ENCODE measurements around the gene PIGZ. TPM values are rescaled to one million over a fixed set of nuclear protein-coding genes. Genes with fewer than 3 reads are reported as not detected.

The PIGZ gene
- total RNA-seq, 1 experiment from 2014 or later, result 1.4 TPM

DNA sequence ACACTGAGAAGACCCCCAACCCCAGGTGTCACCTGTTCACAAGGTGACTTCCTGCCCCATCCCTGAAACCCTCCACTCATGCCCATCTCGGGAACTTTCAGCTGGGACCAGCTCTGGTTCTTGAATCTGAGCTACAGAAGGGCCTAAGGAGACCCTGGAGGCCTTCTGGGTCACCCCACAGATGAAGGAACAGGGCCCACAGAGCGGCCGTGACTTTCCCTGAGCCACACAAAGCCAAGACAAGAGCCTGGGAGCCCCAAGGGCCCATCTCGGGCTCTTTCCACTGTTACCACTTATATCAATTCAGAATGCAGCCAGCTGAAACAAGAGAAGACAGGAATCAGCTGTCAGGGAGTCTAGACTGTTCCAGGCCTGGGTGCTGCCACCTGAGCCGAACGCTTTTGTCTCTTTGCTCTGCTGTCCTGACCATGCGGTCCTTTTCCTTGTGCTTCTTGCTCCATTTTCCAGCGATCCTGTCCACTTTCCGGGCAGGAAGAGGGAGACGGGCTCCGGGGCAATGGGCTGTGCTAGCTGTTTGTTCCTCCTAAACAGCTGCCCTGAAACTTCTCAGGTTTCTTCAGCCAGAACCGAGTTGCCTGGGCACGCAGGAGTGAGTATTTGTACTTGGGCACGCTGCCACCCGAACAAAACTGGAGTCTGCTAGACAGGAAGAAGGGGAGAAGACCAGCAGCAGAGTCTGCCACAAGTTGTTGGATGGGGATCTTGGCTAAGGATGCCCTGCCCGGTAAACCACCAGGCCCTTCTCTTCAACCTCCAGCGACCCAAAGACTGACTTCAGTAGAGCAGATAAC is 28.0 kb upstream of the PIGZ start:
- ChIA-PET RAD21 (ENCODE audit: low non-redundant PET in 1 of 2, low total read pairs in 2 of 2, uncharacterized antibody in 2 of 2, unreplicated experiment in 2 of 2) (no interaction called here), POLR2A (no interaction called here), CTCF (no interaction called here)
- no peaks in the 10 kb centered on the region for H4K20me1 ChIP-seq (ENCODE audit: insufficient read depth)
- H3K9me2 ChIP-seq (ENCODE audit: insufficient read depth), result no peaks in the 10 kb centered on the region
- DNase-seq (ENCODE audit: low read depth, low spot score) (no peak), ATAC-seq (no peak)
- no peak overlapping the region for H3K9ac ChIP-seq (ENCODE audit: low read length)
- BruUV-seq (replicated peaks), result no TSS peak
- H3K4me1 ChIP-seq (ENCODE audit: control insufficient read depth in 1 of 2, insufficient read depth in 2 of 2, low read length in 2 of 2), result peaks cover 0 to under 1% of the 10 kb centered on the region in 2 experiments; a peak in 1 of 4 replicates
- H3K4me3 ChIP-seq (replicated peaks in 1 of 2; ENCODE audit: low read depth in 1 of 2, low read length in 2 of 2), result no peak overlapping the region
- no peak overlapping the region for H3K4me2 ChIP-seq (ENCODE audit: low read length)
- intact Hi-C loops (cut with micrococcal nuclease), result no loop called here
- H3K9me3 ChIP-seq (ENCODE audit: control insufficient read depth in 1 of 2, insufficient read depth in 1 of 2, low read depth in 1 of 2, low read length in 2 of 2), result no peaks in the 10 kb centered on the region
- no peaks in the 10 kb centered on the region for H3K27me3 ChIP-seq (ENCODE audit: insufficient read depth, low read length)
- H3K36me3 ChIP-seq (ENCODE audit: control insufficient read depth in 1 of 2, insufficient read depth in 2 of 2, low read length in 2 of 2), result no peaks in the 10 kb centered on the region
- TF ChIP-seq SP1 (IDR thresholded peaks at IDR 0.05; ENCODE audit: low read depth), result no peak
- TF ChIP-seq TCF7L2 (IDR thresholded peaks at IDR 0.05; ENCODE audit: borderline replicate concordance, extremely low read depth, insufficient read depth, insufficient read length), result no peak
- no peak for TF ChIP-seq EZH2 (IDR thresholded peaks at IDR 0.05)
- TF ChIP-seq ZFX (IDR thresholded peaks at IDR 0.05), result no peak
- TF ChIP-seq, protein P1, sequence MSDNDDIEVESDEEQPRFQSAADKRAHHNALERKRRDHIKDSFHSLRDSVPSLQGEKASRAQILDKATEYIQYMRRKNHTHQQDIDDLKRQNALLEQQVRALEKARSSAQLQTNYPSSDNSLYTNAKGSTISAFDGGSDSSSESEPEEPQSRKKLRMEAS (IDR thresholded peaks at IDR 0.05), result no peak
- no peak for TF ChIP-seq YY1 (IDR thresholded peaks at IDR 0.05; ENCODE audit: extremely low read depth, insufficient replicate concordance, low read depth, low read length)
- TF ChIP-seq CBX3 (IDR thresholded peaks at IDR 0.05; ENCODE audit: low read depth), result no peak
- no peak for TF ChIP-seq JUND (IDR thresholded peaks at IDR 0.05)
- TF ChIP-seq ELF1 (IDR thresholded peaks at IDR 0.05; ENCODE audit: borderline replicate concordance, low read depth), result no peak
- no peak for TF ChIP-seq RAD21 (IDR thresholded peaks at IDR 0.05; ENCODE audit: low read depth)
- TF ChIP-seq, protein P2, sequence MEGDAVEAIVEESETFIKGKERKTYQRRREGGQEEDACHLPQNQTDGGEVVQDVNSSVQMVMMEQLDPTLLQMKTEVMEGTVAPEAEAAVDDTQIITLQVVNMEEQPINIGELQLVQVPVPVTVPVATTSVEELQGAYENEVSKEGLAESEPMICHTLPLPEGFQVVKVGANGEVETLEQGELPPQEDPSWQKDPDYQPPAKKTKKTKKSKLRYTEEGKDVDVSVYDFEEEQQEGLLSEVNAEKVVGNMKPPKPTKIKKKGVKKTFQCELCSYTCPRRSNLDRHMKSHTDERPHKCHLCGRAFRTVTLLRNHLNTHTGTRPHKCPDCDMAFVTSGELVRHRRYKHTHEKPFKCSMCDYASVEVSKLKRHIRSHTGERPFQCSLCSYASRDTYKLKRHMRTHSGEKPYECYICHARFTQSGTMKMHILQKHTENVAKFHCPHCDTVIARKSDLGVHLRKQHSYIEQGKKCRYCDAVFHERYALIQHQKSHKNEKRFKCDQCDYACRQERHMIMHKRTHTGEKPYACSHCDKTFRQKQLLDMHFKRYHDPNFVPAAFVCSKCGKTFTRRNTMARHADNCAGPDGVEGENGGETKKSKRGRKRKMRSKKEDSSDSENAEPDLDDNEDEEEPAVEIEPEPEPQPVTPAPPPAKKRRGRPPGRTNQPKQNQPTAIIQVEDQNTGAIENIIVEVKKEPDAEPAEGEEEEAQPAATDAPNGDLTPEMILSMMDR (IDR thresholded peaks at IDR 0.05 in 2 of 3, conservative IDR thresholded peaks at IDR 0.05 in 1 of 3; ENCODE audit: borderline replicate concordance in 1 of 3, insufficient read depth in 1 of 3, low read depth in 2 of 3, low read length in 2 of 3), result no peak
- TF ChIP-seq, protein P3, sequence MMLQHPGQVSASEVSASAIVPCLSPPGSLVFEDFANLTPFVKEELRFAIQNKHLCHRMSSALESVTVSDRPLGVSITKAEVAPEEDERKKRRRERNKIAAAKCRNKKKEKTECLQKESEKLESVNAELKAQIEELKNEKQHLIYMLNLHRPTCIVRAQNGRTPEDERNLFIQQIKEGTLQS (IDR thresholded peaks at IDR 0.05), result no peak
- TF ChIP-seq, protein P4, sequence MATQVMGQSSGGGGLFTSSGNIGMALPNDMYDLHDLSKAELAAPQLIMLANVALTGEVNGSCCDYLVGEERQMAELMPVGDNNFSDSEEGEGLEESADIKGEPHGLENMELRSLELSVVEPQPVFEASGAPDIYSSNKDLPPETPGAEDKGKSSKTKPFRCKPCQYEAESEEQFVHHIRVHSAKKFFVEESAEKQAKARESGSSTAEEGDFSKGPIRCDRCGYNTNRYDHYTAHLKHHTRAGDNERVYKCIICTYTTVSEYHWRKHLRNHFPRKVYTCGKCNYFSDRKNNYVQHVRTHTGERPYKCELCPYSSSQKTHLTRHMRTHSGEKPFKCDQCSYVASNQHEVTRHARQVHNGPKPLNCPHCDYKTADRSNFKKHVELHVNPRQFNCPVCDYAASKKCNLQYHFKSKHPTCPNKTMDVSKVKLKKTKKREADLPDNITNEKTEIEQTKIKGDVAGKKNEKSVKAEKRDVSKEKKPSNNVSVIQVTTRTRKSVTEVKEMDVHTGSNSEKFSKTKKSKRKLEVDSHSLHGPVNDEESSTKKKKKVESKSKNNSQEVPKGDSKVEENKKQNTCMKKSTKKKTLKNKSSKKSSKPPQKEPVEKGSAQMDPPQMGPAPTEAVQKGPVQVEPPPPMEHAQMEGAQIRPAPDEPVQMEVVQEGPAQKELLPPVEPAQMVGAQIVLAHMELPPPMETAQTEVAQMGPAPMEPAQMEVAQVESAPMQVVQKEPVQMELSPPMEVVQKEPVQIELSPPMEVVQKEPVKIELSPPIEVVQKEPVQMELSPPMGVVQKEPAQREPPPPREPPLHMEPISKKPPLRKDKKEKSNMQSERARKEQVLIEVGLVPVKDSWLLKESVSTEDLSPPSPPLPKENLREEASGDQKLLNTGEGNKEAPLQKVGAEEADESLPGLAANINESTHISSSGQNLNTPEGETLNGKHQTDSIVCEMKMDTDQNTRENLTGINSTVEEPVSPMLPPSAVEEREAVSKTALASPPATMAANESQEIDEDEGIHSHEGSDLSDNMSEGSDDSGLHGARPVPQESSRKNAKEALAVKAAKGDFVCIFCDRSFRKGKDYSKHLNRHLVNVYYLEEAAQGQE (IDR thresholded peaks at IDR 0.05; ENCODE audit: low read depth), result no peak
- TF ChIP-seq POLR2A (IDR thresholded peaks at IDR 0.05; ENCODE audit: borderline replicate concordance, extremely low read depth, insufficient read depth, insufficient read length), result no peak
- no peak for TF ChIP-seq CEBPB (IDR thresholded peaks at IDR 0.05; ENCODE audit: low read depth)
- TF ChIP-seq, protein P5, sequence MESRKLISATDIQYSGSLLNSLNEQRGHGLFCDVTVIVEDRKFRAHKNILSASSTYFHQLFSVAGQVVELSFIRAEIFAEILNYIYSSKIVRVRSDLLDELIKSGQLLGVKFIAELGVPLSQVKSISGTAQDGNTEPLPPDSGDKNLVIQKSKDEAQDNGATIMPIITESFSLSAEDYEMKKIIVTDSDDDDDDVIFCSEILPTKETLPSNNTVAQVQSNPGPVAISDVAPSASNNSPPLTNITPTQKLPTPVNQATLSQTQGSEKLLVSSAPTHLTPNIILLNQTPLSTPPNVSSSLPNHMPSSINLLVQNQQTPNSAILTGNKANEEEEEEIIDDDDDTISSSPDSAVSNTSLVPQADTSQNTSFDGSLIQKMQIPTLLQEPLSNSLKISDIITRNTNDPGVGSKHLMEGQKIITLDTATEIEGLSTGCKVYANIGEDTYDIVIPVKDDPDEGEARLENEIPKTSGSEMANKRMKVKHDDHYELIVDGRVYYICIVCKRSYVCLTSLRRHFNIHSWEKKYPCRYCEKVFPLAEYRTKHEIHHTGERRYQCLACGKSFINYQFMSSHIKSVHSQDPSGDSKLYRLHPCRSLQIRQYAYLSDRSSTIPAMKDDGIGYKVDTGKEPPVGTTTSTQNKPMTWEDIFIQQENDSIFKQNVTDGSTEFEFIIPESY (IDR thresholded peaks at IDR 0.05; ENCODE audit: extremely low read depth, insufficient replicate concordance, low read length), result no peak
- H3K79me2 ChIP-seq (ENCODE audit: insufficient read depth, low read length), result no peaks in the 10 kb centered on the region
- H3K27ac ChIP-seq (ENCODE audit: low read depth, low read length), result no peak overlapping the region
- no peak overlapping the region for H2AFZ ChIP-seq (ENCODE audit: low read depth, low read length, poor library complexity, severe bottlenecking)

Data from HCT116 (cell line).